ENCODE data around the gene FOXP1. TPM values are rescaled to one million over a fixed set of nuclear protein-coding genes. Genes with fewer than 3 reads are reported as not detected.

The FOXP1 gene
- total RNA-seq, 1 donor from 2014 or later: 195 TPM

DNA sequence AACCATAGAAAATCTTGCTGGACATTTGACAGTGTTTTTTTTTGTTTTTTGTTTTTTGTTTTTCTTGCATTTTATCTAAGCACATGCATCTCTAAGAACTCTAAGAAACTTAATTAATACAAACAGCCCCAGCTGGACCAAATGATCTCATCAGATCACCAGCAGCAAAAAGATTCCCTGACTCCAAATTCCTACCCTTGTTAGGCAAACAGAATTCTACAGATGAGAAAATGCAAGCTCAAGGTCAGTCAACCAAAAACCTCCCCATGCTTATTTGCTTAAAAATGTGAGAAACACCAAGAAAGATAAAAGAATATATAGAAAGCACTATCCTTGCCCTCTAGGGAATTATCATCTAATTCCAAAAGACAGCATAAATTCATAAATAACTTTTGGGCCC is 65.4 kb downstream of the FOXP1 start:
- Mint-ChIP-seq H3K9me3 (ENCODE audit: unreplicated experiment) (no peaks in the 10 kb centered on the region), H3K4me3 (ENCODE audit: unreplicated experiment) (no peak overlapping the region), H3K27me3 (ENCODE audit: unreplicated experiment) (no peaks in the 10 kb centered on the region), H3K36me3 (ENCODE audit: unreplicated experiment) (peaks cover 2% of the 10 kb centered on the region), H3K4me1 (ENCODE audit: unreplicated experiment) (peaks cover 38% of the 10 kb centered on the region), H3K27ac (ENCODE audit: unreplicated experiment) (peak overlapping the region; percentile 70)
- TF ChIP-seq, protein P1, sequence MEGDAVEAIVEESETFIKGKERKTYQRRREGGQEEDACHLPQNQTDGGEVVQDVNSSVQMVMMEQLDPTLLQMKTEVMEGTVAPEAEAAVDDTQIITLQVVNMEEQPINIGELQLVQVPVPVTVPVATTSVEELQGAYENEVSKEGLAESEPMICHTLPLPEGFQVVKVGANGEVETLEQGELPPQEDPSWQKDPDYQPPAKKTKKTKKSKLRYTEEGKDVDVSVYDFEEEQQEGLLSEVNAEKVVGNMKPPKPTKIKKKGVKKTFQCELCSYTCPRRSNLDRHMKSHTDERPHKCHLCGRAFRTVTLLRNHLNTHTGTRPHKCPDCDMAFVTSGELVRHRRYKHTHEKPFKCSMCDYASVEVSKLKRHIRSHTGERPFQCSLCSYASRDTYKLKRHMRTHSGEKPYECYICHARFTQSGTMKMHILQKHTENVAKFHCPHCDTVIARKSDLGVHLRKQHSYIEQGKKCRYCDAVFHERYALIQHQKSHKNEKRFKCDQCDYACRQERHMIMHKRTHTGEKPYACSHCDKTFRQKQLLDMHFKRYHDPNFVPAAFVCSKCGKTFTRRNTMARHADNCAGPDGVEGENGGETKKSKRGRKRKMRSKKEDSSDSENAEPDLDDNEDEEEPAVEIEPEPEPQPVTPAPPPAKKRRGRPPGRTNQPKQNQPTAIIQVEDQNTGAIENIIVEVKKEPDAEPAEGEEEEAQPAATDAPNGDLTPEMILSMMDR (IDR thresholded peaks at IDR 0.05): no peak
- no peak for DNase-seq (ENCODE audit: extremely low spot score, unreplicated experiment)

- TF ChIP-seq, protein P1 (IDR thresholded peaks at IDR 0.05): no peak
- no peaks in the 10 kb centered on the region for H3K27me3 Mint-ChIP-seq (ENCODE audit: unreplicated experiment)
- peak overlapping the region; percentile 5 for H3K4me3 Mint-ChIP-seq (ENCODE audit: unreplicated experiment)
- H3K36me3 Mint-ChIP-seq (ENCODE audit: unreplicated experiment): no peaks in the 10 kb centered on the region
- no peaks in the 10 kb centered on the region for H3K9me3 Mint-ChIP-seq (ENCODE audit: unreplicated experiment)
- H3K4me1 Mint-ChIP-seq (ENCODE audit: unreplicated experiment): peaks cover 31% of the 10 kb centered on the region
- peak overlapping the region; percentile 70 for H3K27ac Mint-ChIP-seq (ENCODE audit: unreplicated experiment)
- DNase-seq (ENCODE audit: extremely low spot score, unreplicated experiment): no peak
Observed at GRCh38 chr3:71517271-71517791, 66.2 kb downstream of the FOXP1 start.

DNA sequence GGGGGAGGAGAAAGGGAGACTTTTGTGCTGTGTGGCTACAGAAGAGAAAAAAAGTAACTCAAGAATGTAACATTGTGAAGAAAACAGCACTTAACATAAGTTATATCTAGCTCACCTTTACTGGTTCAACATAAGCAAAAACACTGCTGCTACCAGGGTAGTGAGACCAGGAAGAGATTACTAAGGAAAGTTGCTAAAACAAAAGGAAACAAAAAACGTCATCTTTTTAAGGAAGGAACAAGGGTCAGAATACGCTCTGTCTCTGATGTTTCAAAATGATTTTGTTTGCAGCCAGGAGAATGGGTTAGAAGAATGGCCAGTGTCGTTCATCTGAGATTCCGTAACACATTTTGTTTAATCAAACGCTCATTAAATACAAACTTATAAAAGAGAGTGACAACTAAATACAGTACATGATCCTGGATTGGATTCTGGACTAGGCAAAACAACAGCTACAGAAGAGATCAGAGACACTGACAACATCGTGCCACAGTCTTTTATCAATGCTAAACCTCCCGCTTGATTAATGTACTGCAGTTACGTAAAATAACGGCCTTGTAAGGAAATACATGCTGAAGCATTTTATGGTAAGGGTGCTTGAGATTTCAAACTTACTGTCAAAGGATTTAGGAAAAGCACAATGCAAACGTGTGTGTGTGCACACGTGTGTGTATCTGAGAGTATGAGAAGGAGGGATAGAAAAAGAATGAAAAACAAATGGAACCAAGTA is 67.7 kb downstream of the FOXP1 start:
- H3K4me1 Mint-ChIP-seq (ENCODE audit: unreplicated experiment): peaks cover 18% of the 10 kb centered on the region
- H3K4me3 Mint-ChIP-seq (ENCODE audit: unreplicated experiment): no peak overlapping the region
- TF ChIP-seq, protein P1 (IDR thresholded peaks at IDR 0.05): no peak
- H3K27me3 Mint-ChIP-seq (ENCODE audit: unreplicated experiment): no peaks in the 10 kb centered on the region
- H3K9me3 Mint-ChIP-seq (ENCODE audit: unreplicated experiment): no peaks in the 10 kb centered on the region
- peak overlapping the region; percentile 70 for H3K27ac Mint-ChIP-seq (ENCODE audit: unreplicated experiment)
- no peak for DNase-seq (ENCODE audit: extremely low spot score, unreplicated experiment)
- H3K36me3 Mint-ChIP-seq (ENCODE audit: unreplicated experiment): no peaks in the 10 kb centered on the region

DNA sequence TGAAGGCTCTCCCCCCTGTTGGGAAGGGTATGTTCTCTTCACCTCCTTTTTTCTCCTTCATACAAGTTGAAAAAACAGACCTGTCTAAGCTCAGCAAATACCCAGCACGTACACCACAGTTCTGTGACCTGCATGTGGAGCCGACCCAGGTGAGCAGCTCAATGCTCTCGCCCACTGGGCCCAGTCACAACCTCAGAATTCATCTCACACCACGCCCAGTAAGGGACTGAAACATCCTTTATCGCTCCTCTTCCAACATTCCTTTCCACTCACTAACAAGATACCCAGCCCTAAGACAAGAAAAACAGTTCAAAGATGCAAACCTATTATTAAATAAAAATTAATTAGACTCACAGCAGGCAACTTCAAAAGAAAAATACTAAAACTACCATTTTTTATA is 68.9 kb downstream of the FOXP1 start:
- Mint-ChIP-seq H3K36me3 (ENCODE audit: unreplicated experiment) (no peaks in the 10 kb centered on the region), H3K27me3 (ENCODE audit: unreplicated experiment) (no peaks in the 10 kb centered on the region), H3K4me1 (ENCODE audit: unreplicated experiment) (peaks cover 6% of the 10 kb centered on the region), H3K4me3 (ENCODE audit: unreplicated experiment) (no peak overlapping the region), H3K27ac (ENCODE audit: unreplicated experiment) (no peak overlapping the region), H3K9me3 (ENCODE audit: unreplicated experiment) (no peaks in the 10 kb centered on the region)
- no peak for DNase-seq (ENCODE audit: extremely low spot score, unreplicated experiment)
- TF ChIP-seq, protein P1 (IDR thresholded peaks at IDR 0.05): no peak

- no peak overlapping the region for H3K27ac Mint-ChIP-seq (ENCODE audit: unreplicated experiment)
- TF ChIP-seq, protein P1 (IDR thresholded peaks at IDR 0.05): no peak
- H3K36me3 Mint-ChIP-seq (ENCODE audit: unreplicated experiment): no peaks in the 10 kb centered on the region
- no peaks in the 10 kb centered on the region for H3K4me1 Mint-ChIP-seq (ENCODE audit: unreplicated experiment)
- DNase-seq (ENCODE audit: extremely low spot score, unreplicated experiment): no peak
- H3K4me3 Mint-ChIP-seq (ENCODE audit: unreplicated experiment): no peak overlapping the region
- no peaks in the 10 kb centered on the region for H3K9me3 Mint-ChIP-seq (ENCODE audit: unreplicated experiment)
- H3K27me3 Mint-ChIP-seq (ENCODE audit: unreplicated experiment): no peaks in the 10 kb centered on the region
Observed at GRCh38 chr3:71513515-71513914, 70.0 kb downstream of the FOXP1 start.
